ENCODE measurements around the gene SRGAP2C. TPM values are rescaled to one million over a fixed set of nuclear protein-coding genes. Genes with fewer than 3 reads are reported as not detected.
"Not testable (repeated sequence)": the region's sequence is repeated elsewhere in the genome, so short reads cannot be mapped to it uniquely, and the experiment has no call there.

Gene SRGAP2C
- total RNA-seq, 2 experiments from 2014 or later, result 32.3 to 33.6 TPM

- CTCF ChIA-PET; H3K4me1 Mint-ChIP-seq; H3K27me3 Mint-ChIP-seq; DNase-seq; H3K4me3 Mint-ChIP-seq; POLR2A ChIA-PET; H3K36me3 Mint-ChIP-seq (ENCODE audit: low read depth); H3K9me3 Mint-ChIP-seq: not testable (repeated sequence)
- H3K27ac Mint-ChIP-seq, result peak overlapping the region; percentile 68
Observed at GRCh38 chr1:121361451-121362233, 176.9 kb downstream of the SRGAP2C start.

GRCh38 chr1:121362234-121362883, 177.6 kb downstream of the SRGAP2C start:
- Mint-ChIP-seq H3K27ac (peak overlapping the region; percentile 79), H3K4me3 (peak overlapping the region; percentile 7)
- CTCF ChIA-PET; H3K4me1 Mint-ChIP-seq; POLR2A ChIA-PET; H3K36me3 Mint-ChIP-seq (ENCODE audit: low read depth); H3K27me3 Mint-ChIP-seq; H3K9me3 Mint-ChIP-seq: not testable (repeated sequence)
- peak; percentile 40 for DNase-seq

GRCh38 chr1:121365316-121365715, 180.5 kb downstream of the SRGAP2C start:
- H3K36me3 Mint-ChIP-seq (ENCODE audit: low read depth); H3K27me3 Mint-ChIP-seq; POLR2A ChIA-PET; H3K4me1 Mint-ChIP-seq; CTCF ChIA-PET; H3K9me3 Mint-ChIP-seq; DNase-seq; H3K4me3 Mint-ChIP-seq; H3K27ac Mint-ChIP-seq: not testable (repeated sequence)

- H3K4me3 Mint-ChIP-seq; POLR2A ChIA-PET; H3K9me3 Mint-ChIP-seq; H3K27me3 Mint-ChIP-seq; H3K36me3 Mint-ChIP-seq (ENCODE audit: low read depth); H3K4me1 Mint-ChIP-seq; CTCF ChIA-PET; H3K27ac Mint-ChIP-seq: not testable (repeated sequence)
- DNase-seq, result peak; percentile 70
Observed at GRCh38 chr1:121365723-121366122, 180.9 kb downstream of the SRGAP2C start.

GRCh38 chr1:121366171-121366570, 181.4 kb downstream of the SRGAP2C start:
- POLR2A ChIA-PET, result not testable (repeated sequence)

GRCh38 chr1:121368910-121369309, 184.1 kb downstream of the SRGAP2C start:
- POLR2A ChIA-PET; H3K36me3 Mint-ChIP-seq (ENCODE audit: low read depth); CTCF ChIA-PET; H3K9me3 Mint-ChIP-seq; DNase-seq; H3K4me1 Mint-ChIP-seq; H3K27ac Mint-ChIP-seq; H3K27me3 Mint-ChIP-seq; H3K4me3 Mint-ChIP-seq: not testable (repeated sequence)

More at GRCh38 chr1:121366171-121366570, 181.4 kb downstream of the SRGAP2C start:
- H3K4me3 Mint-ChIP-seq; H3K4me1 Mint-ChIP-seq; H3K27ac Mint-ChIP-seq; H3K9me3 Mint-ChIP-seq; DNase-seq; H3K36me3 Mint-ChIP-seq (ENCODE audit: low read depth); CTCF ChIA-PET; H3K27me3 Mint-ChIP-seq: not testable (repeated sequence)

GRCh38 chr1:121369959-121370358, 185.2 kb downstream of the SRGAP2C start:
- POLR2A ChIA-PET; H3K4me3 Mint-ChIP-seq; H3K27me3 Mint-ChIP-seq; H3K9me3 Mint-ChIP-seq; CTCF ChIA-PET; H3K4me1 Mint-ChIP-seq; DNase-seq; H3K27ac Mint-ChIP-seq; H3K36me3 Mint-ChIP-seq (ENCODE audit: low read depth): not testable (repeated sequence)

- H3K4me3 Mint-ChIP-seq; CTCF ChIA-PET; POLR2A ChIA-PET; DNase-seq; H3K4me1 Mint-ChIP-seq; H3K36me3 Mint-ChIP-seq (ENCODE audit: low read depth); H3K27me3 Mint-ChIP-seq; H3K9me3 Mint-ChIP-seq: not testable (repeated sequence)
- peak overlapping the region; percentile 52 for H3K27ac Mint-ChIP-seq
Observed at GRCh38 chr1:121374851-121375367, 190.1 kb downstream of the SRGAP2C start.

GRCh38 chr1:121376986-121377385, 192.2 kb downstream of the SRGAP2C start:
- H3K27ac Mint-ChIP-seq; H3K4me1 Mint-ChIP-seq; H3K27me3 Mint-ChIP-seq; H3K9me3 Mint-ChIP-seq; POLR2A ChIA-PET; H3K4me3 Mint-ChIP-seq; CTCF ChIA-PET; H3K36me3 Mint-ChIP-seq (ENCODE audit: low read depth); DNase-seq: not testable (repeated sequence)

- H3K4me3 Mint-ChIP-seq; CTCF ChIA-PET; POLR2A ChIA-PET; H3K27me3 Mint-ChIP-seq; H3K36me3 Mint-ChIP-seq (ENCODE audit: low read depth); H3K9me3 Mint-ChIP-seq; DNase-seq; H3K27ac Mint-ChIP-seq; H3K4me1 Mint-ChIP-seq: not testable (repeated sequence)
Observed at GRCh38 chr1:121378757-121379156, 194.0 kb downstream of the SRGAP2C start.

- DNase-seq, H3K27me3 Mint-ChIP-seq: not testable (repeated sequence)
Observed at GRCh38 chr1:121384754-121385153, 200.0 kb downstream of the SRGAP2C start.

GRCh38 chr1:121385162-121385561, 200.4 kb downstream of the SRGAP2C start:
- H3K27ac Mint-ChIP-seq; H3K4me1 Mint-ChIP-seq; CTCF ChIA-PET; DNase-seq; POLR2A ChIA-PET; H3K27me3 Mint-ChIP-seq; H3K36me3 Mint-ChIP-seq (ENCODE audit: low read depth); H3K9me3 Mint-ChIP-seq; H3K4me3 Mint-ChIP-seq: not testable (repeated sequence)

More at GRCh38 chr1:121384754-121385153, 200.0 kb downstream of the SRGAP2C start:
- POLR2A ChIA-PET; CTCF ChIA-PET; H3K4me3 Mint-ChIP-seq; H3K27ac Mint-ChIP-seq; H3K9me3 Mint-ChIP-seq; H3K36me3 Mint-ChIP-seq (ENCODE audit: low read depth); H3K4me1 Mint-ChIP-seq: not testable (repeated sequence)

GRCh38 chr1:121385563-121386288, 201.0 kb downstream of the SRGAP2C start:
- POLR2A ChIA-PET; H3K27ac Mint-ChIP-seq; CTCF ChIA-PET; DNase-seq; H3K36me3 Mint-ChIP-seq (ENCODE audit: low read depth); H3K27me3 Mint-ChIP-seq; H3K9me3 Mint-ChIP-seq; H3K4me3 Mint-ChIP-seq; H3K4me1 Mint-ChIP-seq: not testable (repeated sequence)
